ENCODE results near the gene CCL4L2.
"Not testable (repeated sequence)": the region's sequence is repeated elsewhere in the genome, so short reads cannot be mapped to it uniquely, and the experiment has no call there.

Gene CCL4L2

DNA sequence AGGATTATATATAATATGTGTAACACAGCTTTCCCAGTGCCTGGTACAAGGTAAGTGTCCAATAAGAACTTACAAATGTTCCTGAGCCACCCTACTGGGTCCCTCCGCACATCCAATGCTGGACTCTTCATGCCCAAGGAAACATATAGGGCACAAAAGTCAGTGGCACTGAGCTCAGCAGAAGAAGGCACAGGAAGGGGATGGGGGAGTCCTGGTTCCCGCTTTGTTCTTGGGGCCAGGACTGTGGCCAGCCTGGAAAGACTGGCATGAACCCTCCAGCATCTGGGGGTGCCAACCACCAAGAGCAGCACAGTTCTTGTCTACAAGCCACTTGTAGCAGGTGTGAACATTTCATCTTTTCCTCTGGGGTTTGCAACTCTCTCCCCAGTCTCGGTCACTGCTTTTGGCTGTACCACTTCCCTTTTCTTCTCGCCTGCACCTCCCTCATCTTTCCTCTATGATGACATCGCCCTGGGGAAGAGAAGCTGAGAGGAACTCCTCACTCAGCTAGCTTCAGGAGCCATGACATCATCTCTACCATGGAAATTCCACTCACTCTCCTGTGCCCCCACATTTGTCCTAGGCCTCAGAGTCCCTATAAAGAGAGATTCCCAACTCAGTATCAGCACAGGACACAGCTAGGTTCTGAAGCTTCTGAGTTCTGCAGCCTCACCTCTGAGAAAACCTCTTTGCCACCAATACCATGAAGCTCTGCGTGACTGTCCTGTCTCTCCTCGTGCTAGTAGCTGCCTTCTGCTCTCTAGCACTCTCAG is at the start of gene CCL4L2:
TSS of gene CCL4L2 (plus strand) at position 625 of the 773 bp plus-strand sequence.
- DNase-seq: not testable (repeated sequence)

GRCh38 chr17:36168836-36169235 is 42.0 kb upstream of the CCL4L2 start:
- not testable (repeated sequence) for DNase-seq

DNA sequence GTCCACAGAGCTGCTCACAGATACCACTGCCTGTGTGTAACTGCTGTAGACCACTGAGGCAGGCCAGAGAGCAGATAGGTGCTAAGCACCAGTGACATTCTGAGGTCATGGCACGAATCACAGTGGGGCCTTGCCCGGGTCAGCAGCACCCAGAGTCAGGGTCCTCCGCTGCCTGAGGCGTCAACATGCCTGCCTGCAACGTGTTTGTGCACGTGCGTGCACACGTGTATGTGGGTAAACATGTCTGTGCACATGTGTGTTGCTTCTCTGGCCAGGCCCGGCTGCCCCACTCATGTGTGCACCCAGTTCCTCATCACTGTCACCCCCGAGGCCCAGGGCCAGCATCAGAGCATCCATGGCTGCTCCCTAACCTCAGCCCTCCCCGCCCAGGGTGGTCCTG is 34.3 kb upstream of the CCL4L2 start, which contains the start of gene TBC1D3B:
TSS of gene TBC1D3B (minus strand) at position 101 of the 400 bp plus-strand sequence. CDS start 1,586 bp downstream, outside the sequence.
- not testable (repeated sequence) for DNase-seq

DNA sequence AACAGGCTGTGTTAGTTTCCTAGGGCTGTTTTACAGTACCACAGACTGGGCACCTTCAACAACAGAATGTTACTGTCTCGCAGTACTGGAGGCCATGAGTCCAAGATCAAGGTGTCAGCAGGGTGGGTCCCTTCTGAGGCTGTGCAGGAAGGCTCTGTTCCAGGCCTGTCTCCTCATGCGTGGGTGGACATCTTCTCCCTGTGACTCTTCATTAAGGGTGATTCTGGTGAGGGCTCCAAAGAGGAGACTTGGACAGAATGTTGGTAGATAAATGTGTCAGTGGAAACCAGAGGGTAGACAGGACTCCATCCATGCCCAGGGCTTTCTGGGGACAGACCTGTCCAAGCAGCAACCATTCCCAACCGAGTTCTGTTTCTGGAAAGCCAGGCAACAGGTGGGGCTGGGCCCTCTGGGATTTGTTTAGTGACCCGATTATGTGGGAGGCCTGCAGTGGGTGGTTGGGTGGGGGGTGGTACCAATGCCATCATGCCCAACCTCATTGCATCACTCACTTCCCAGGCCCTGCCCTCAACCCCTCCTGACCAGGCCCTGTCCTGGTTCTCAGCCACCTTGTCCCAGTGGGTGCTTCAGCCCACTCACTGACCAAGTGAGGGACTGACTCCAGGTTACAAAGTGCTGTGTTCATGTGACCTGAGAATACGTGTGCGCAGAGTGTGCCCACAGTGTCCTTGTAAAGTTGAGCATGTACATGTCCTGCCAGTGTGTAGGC is 29.3 kb upstream of the CCL4L2 start:
- DNase-seq: not testable (repeated sequence)

DNA sequence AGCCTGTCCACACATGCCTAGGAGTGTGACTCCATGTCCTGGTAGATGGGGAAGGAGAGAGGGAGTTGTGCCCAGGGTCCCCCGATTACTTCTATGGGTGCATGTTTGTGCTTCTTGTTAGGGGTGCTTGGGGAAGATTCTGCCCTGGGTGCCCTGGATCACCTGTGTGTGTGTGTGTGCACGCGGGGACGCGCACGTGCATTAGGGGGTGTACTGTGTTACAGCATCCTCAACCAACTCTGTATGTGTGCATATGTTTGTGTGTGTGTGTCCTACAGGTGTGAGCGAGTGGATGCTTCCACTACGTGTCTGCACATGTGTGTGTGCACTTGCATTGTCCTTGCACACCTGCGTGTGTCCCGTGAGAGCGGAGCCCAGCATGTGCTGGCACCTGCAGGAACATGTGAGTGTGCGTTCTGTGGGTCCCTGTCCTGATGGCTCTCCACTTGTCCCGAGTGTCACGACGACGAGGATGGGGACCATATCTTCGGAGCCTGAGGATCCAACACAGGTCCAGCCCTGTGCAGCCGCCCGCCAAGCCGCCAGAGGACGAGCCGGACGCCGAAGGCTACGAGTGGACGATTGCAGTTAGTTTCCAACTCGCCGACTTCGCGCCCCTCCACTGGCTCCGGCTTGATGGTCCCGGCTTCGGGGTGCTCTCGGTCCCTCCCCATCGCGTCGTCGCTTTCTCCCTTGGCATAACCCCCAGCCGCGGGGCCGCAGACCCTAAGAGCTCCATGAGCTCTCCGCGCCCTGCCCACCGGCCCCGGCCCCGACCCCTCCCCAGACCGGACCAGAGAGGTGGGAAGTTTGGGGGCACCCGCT is 28.5 kb upstream of the CCL4L2 start:
- DNase-seq: no peak

GRCh38 chr17:36183001-36183971 is 27.6 kb upstream of the CCL4L2 start:
- no peak for DNase-seq

GRCh38 chr17:36184023-36184765 is 26.7 kb upstream of the CCL4L2 start:
- no peak for DNase-seq

- no peak for DNase-seq
Measured at GRCh38 chr17:36185416-36185815, 25.4 kb upstream of the CCL4L2 start.

DNA sequence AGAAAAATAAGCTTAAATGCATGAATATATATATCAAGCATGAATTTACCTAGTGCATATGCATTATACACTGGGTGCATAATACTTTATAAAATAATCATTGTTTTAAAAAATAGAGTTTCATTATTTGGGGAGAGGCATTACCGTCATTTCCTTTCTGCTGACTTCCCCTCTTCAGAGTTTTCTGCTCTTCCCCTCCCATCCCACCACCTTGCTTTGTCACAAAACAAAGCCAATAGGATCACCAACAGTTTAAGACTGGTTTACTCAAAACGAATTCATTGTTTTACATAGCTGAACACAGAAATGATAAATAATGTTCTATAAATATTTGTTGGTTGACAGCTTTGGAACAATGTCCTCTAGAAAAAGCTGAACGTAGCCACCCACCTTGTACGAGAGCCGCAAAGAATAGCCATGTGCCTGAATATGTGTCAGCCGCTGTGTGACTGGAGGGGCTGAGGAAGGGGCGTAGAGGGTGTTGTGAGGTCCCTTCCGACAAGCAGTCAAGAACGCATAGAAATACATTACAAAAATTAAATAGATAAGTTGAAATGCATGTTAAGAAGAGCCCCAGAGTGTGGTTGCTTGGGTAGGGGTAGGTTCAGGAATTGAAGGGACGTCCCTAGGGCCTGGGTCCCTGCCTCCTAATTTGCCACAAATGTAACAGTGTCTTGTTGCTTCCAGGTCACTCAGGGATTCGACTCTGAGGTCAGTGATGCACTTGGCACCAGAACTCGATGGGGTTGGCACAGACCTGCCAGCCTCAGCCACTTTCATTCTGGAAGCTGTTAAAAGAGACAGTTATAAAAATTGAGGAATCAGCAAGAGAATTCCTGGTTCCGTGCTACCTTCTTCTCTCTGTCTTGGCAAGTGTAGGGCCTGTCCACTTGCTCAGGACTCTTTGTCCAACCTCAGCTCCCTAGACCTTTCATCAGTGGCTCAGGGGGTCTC is 23.8 kb upstream of the CCL4L2 start:
- not testable (repeated sequence) for DNase-seq

- DNase-seq: not testable (repeated sequence)
Measured at GRCh38 chr17:36187943-36188665, 22.8 kb upstream of the CCL4L2 start.

DNA sequence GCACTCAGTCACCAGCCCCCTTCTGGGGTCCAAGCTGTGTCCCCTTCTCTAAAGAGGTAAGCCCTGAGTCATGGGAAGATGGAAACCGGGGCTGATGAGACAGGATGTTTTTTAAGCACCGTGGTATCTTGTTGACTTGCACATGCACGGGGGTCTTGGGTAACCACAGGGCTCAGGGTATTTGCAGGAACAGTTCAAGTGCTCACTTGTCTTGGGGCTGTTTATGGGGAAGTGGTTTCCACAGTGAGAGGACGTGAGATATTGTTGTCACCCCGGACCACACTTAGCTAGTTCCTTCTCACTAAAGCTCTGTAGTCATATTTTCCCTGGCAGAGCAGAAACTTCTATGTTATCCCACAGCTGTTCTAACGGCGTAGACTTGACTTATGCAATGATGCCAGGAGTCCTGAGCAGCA is 22.0 kb upstream of the CCL4L2 start:
- peak; percentile 46 for DNase-seq

DNA sequence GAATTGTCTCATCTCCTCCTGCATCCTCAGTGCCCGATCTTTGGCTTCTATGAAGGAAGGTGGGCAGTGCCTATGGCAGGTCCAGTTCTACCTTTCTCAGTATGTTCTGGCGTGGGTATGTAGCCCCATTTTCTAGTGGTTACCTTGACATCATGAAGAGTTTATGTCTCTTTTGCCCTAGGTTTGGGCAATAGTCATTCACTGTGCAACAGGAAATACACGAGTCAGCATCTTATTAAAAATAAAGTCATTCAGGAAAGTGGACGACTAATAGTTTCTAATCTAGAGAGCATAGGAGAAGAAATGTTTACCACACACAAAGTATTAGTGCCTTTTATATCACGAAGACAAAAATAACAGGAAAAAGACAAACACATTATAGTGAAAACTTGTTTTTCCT is 20.9 kb upstream of the CCL4L2 start:
- DNase-seq: not testable (repeated sequence)

- not testable (repeated sequence) for DNase-seq
Measured at GRCh38 chr17:36190549-36191330, 20.1 kb upstream of the CCL4L2 start.

- DNase-seq: no peak
Measured at GRCh38 chr17:36193216-36193775, 17.6 kb upstream of the CCL4L2 start.

DNA sequence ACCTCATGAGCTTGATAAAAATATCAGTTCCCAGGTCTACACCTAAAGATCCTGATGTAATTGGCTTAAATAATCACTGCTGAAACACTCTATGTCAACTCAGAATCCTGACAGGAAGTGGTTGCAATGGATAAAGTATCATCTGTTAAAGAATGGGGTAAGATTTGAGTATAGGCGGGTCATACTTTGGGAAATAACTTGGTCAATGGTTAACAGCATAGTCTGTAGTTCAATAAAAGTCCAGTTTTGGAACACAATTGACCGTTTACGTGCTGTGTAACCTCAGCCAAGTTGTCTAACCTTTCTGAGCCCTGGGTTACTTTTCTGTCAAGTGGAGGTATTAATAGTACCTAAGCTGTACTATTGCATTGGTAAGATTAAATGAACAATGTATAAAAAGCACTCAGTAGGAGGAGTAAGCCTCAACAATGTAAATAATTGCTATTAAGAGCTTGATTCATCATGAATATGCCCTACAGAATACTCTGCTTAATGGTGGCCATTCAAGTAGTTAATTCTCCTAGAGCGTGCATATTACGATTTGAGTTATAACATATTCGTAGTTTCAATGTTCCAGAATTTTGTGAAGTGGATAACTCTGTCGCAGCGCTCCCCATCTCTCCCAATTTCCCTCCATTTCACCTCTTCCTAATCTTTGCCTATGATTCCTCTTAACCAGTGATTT is 16.6 kb upstream of the CCL4L2 start:
- DNase-seq: not testable (repeated sequence)

DNA sequence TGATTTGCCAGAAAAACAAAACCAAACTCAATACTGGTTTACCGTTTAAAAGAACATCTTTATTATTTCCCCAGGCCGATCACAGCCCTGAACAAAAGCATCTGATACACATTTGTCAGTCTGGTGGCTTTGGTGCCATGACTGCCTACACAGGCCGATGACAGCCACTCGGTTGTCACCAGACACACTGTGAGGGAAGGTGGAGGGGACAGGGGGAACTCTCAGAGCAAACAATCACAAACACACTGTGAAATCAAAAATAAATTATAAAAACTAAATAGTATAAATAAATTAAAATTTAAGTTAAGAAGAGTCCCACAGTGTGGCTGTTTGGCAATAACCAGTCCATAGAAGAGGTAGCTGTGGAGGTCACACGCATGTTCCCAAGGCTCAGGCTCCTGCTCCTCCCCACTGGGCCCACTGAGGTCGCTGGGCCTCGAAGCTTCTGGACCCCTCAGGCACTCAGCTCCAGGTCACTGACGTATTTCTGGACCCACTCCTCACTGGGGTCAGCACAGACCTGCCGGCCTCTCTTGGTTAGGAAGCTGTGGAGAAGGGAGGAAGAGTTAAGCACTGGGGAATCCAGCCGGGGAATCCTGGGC is 15.9 kb upstream of the CCL4L2 start:
- DNase-seq: not testable (repeated sequence)

Data from CD4-positive, alpha-beta T cell treated with Interleukin-10 for 1 hour (primary cell).